HG03521 (cell line): ENCODE results near the gene CSNK2B.
A peak's percentile ranks its signal among the peaks of the same experiment; 100 is the strongest.

ENCODE experiments used
- ATAC-seq: cut with Tn5 transposase; IDR thresholded peaks from one replicate; pipeline ENCODE4 v1.9.1; 2021; ENCODE audit warnings: mild to moderate bottlenecking, moderate library complexity; ENCODE audit not compliant: unreplicated experiment

Gene CSNK2B

GRCh38 chr6:31660381-31661261, 5.3 kb upstream of the CSNK2B start, which contains the start of gene C6orf47:
TSS of gene C6orf47 (minus strand) at chr6:31660778. CDS start at chr6:31659947, 831 bp downstream.
- peak; percentile 38 for ATAC-seq

GRCh38 chr6:31661262-31662123, 4.4 kb upstream of the CSNK2B start:
- ATAC-seq, result no peak

GRCh38 chr6:31662124-31662723, 3.7 kb upstream of the CSNK2B start:
- no peak for ATAC-seq

GRCh38 chr6:31663126-31663960, 2.5 kb upstream of the CSNK2B start:
- ATAC-seq, result no peak

GRCh38 chr6:31663961-31664789, 1.7 kb upstream of the CSNK2B start:
- no peak for ATAC-seq

GRCh38 chr6:31664790-31665500, 935 bp upstream of the CSNK2B start, which contains the start of gene GPANK1:
TSS of gene GPANK1 (minus strand) at chr6:31664997. CDS start at chr6:31664478, 519 bp downstream.
- peak; percentile 28 for ATAC-seq

- ATAC-seq, result no peak
These were observed 571 bp downstream of the CSNK2B start for GRCh38 chr6:31666337-31666965.

- no peak for ATAC-seq
These were observed 3.8 kb downstream of the CSNK2B start, which contains the start of gene LY6G5B for GRCh38 chr6:31669676-31670075. TSS of gene LY6G5B (plus strand) at chr6:31669976. CDS start at chr6:31670951, 975 bp downstream.

- no peak for ATAC-seq
These were observed 10.5 kb downstream of the CSNK2B start for GRCh38 chr6:31676322-31676903.

- no peak for ATAC-seq
These were observed 11.0 kb downstream of the CSNK2B start for GRCh38 chr6:31676904-31677303.

GRCh38 chr6:31677955-31678354, 12.1 kb downstream of the CSNK2B start:
- no peak for ATAC-seq

GRCh38 chr6:31680226-31681134, 14.6 kb downstream of the CSNK2B start, which contains the start of gene LY6G5C:
TSS of gene LY6G5C (minus strand) at chr6:31681067. CDS start at chr6:31680373, 694 bp downstream.
- no peak for ATAC-seq

- no peak for ATAC-seq
These were observed 15.3 kb downstream of the CSNK2B start for GRCh38 chr6:31681135-31681671.

- ATAC-seq, result no peak
These were observed 17.7 kb downstream of the CSNK2B start for GRCh38 chr6:31683591-31683990.

- ATAC-seq, result no peak
These were observed 20.6 kb downstream of the CSNK2B start for GRCh38 chr6:31686483-31686882.

- ATAC-seq, result no peak
These were observed 21.4 kb downstream of the CSNK2B start for GRCh38 chr6:31687321-31687720.
